Measurements from ENCODE around the gene KCNK7. TPM values are rescaled to one million over a fixed set of nuclear protein-coding genes. Genes with fewer than 3 reads are reported as not detected.
A peak's percentile ranks its signal among the peaks of the same experiment; 100 is the strongest.

Gene KCNK7
- total and polyA plus RNA-seq, 2 donors (not counting 3 experiments of a cell fraction or from before 2014, with no cell fraction given): 0.17 to 0.60 TPM

DNA sequence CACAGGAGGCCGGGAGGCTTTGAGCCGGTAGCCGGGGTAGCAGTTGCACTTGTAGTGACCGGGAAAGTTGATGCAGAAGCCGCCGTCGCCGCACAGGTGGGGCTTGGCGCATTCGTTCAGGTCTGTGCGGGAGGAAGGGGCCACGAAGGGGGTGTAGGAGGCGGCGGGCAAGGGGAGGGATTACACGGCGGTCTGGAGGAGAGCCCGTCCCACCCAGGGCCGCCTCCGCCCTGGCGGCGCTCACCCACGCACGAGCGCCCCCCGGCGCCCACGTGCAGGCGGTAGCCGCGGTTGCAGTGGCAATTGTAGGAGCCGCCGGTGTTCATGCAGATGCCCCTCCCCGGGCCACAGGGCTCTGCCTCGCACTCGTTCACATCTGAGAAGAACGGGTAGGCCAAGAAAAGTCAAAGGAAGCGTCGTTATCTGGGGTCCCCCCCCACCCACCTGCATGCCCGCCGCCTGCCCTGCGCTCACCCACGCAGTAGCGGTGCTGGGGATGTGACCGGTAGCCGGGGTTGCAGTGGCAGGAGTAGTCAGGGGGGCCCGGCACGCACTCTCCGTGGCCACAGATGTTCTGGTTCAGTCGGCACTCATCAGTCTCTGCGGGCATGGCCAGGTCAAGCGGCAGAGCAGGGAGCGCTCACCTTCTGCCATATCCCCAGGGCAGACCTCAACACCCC lies 48.0 kb downstream of the KCNK7 start:
- H3K9me3 ChIP-seq (replicated peaks; ENCODE audit: control insufficient read depth, insufficient read depth, low read length): no peaks in the 10 kb centered on the region
- H3K4me3 ChIP-seq (replicated peaks in 1 of 3; ENCODE audit: insufficient read depth in 1 of 3, low read depth in 1 of 3, low read length in 3 of 3): no peak overlapping the region
- no peak for TF ChIP-seq POLR2AphosphoS5 (IDR thresholded peaks at IDR 0.05; ENCODE audit: insufficient read depth, low read depth, low read length)
- CTCF ChIA-PET: no interaction called here
- H2AFZ ChIP-seq (ENCODE audit: low read depth, low read length): no peak overlapping the region
- dilution Hi-C loops (cut with MboI; ENCODE audit: extremely low pct_ligation_motif_present, low sequenced_read_pairs) (no loop called here), intact Hi-C loops (cut with micrococcal nuclease) (loop anchor here (2.0 kb wide), 2 partner anchors 13 to 23 kb away; partner anchors contain the start of gene ZNRD2)
- H3K9ac ChIP-seq (replicated peaks; ENCODE audit: extremely low read depth, insufficient read depth, low read length): no peak overlapping the region
- POLR2A ChIA-PET: no interaction called here
- no peaks in the 10 kb centered on the region for H3K27me3 ChIP-seq (ENCODE audit: control insufficient read depth in 2 of 2, insufficient read depth in 2 of 2, low read length in 2 of 2)
- H3K4me2 ChIP-seq (ENCODE audit: insufficient read depth, low read length): no peak overlapping the region
- DNase-seq (ENCODE audit: low read depth, low spot score) (no peak), FAIRE-seq (no peak)
- H4K20me1 ChIP-seq (replicated peaks; ENCODE audit: control insufficient read depth, extremely low read depth, insufficient read depth, low read length): no peaks in the 10 kb centered on the region
- H3K36me3 ChIP-seq (ENCODE audit: control insufficient read depth in 2 of 2, extremely low read depth in 1 of 2, insufficient read depth in 2 of 2, low read length in 2 of 2): peaks cover 0 to 42% of the 10 kb centered on the region in 2 experiments
- H3K27ac ChIP-seq (ENCODE audit: insufficient read depth, low read depth, low read length): no peak overlapping the region
- no peaks in the 10 kb centered on the region for H3K79me2 ChIP-seq (ENCODE audit: control insufficient read depth, insufficient read depth, low read length)
- H3K9me1 ChIP-seq (replicated peaks; ENCODE audit: control insufficient read depth, extremely low read depth, insufficient read depth, low read length): no peaks in the 10 kb centered on the region
- no peaks in the 10 kb centered on the region for H3K4me1 ChIP-seq (ENCODE audit: control insufficient read depth, extremely low read depth, insufficient read depth, low read length)
- BruUV-seq (replicated peaks): no TSS peak

DNA sequence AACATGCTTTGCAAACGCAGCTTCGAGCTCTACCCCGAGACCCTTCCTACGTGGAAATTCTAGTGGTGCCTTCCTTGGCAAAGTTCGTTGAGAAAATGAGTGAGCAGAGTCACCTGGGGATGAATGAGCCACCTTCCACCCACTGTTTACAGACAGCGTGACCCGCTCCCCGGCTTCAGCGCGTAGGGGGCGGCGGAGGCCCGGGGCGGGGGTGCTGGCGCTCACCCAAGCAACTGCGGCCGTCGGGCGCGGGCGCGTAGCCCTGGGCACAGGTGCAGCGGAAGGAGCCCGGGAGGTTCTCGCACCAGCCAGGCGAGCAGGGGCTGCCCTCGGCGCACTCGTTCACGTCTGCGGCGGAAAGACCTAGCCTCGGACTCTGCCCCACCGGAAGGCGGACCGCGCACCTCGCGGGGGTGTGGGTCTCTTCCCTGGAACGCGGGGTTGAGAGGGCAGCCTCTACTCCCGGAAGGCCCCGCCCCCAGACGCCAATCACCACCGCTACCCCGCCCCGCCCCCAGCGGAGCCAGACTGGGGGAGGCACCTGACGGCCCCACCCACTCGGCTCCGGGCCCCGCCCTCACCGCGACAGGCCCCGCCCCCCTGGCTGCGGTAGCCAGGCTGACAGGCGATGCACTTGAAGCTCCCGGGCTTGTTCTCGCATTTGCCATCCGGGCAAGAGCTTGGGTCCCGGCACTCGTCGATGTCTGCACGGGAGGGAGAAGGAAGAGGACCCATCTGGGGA lies 49.2 kb downstream of the KCNK7 start:
- Histone ChIP-seq H3K4me3 (replicated peaks in 1 of 3; ENCODE audit: insufficient read depth in 1 of 3, low read depth in 1 of 3, low read length in 3 of 3) (no peak overlapping the region), H3K79me2 (ENCODE audit: control insufficient read depth, insufficient read depth, low read length) (no peaks in the 10 kb centered on the region), H3K9ac (replicated peaks; ENCODE audit: extremely low read depth, insufficient read depth, low read length) (no peak overlapping the region), H3K9me3 (replicated peaks; ENCODE audit: control insufficient read depth, insufficient read depth, low read length) (no peaks in the 10 kb centered on the region), H3K27ac (ENCODE audit: insufficient read depth, low read depth, low read length) (no peak overlapping the region), H3K27me3 (ENCODE audit: control insufficient read depth in 2 of 2, insufficient read depth in 2 of 2, low read length in 2 of 2) (no peaks in the 10 kb centered on the region), H3K36me3 (ENCODE audit: control insufficient read depth in 2 of 2, extremely low read depth in 1 of 2, insufficient read depth in 2 of 2, low read length in 2 of 2) (peaks cover 0 to 34% of the 10 kb centered on the region in 2 experiments), H3K4me2 (ENCODE audit: insufficient read depth, low read length) (no peak overlapping the region), H3K9me1 (replicated peaks; ENCODE audit: control insufficient read depth, extremely low read depth, insufficient read depth, low read length) (no peaks in the 10 kb centered on the region), H4K20me1 (replicated peaks; ENCODE audit: control insufficient read depth, extremely low read depth, insufficient read depth, low read length) (no peaks in the 10 kb centered on the region), H3K4me1 (ENCODE audit: control insufficient read depth, extremely low read depth, insufficient read depth, low read length) (peaks cover 1% of the 10 kb centered on the region), H2AFZ (ENCODE audit: low read depth, low read length) (no peak overlapping the region)
- TF ChIP-seq MYC (IDR thresholded peaks at IDR 0.05; ENCODE audit: low read depth, low read length): no peak
- TF ChIP-seq POLR2A (IDR thresholded peaks at IDR 0.05; ENCODE audit: low read depth, low read length): no peak
- TF ChIP-seq, protein P1, sequence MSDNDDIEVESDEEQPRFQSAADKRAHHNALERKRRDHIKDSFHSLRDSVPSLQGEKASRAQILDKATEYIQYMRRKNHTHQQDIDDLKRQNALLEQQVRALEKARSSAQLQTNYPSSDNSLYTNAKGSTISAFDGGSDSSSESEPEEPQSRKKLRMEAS (IDR thresholded peaks at IDR 0.05; ENCODE audit: insufficient read depth, insufficient read length): no peak
- intact Hi-C loops (cut with micrococcal nuclease): loop anchor here (2.0 kb wide), 2 partner anchors 14 to 24 kb away; partner anchors contain the start of gene ZNRD2
- dilution Hi-C loops (cut with MboI; ENCODE audit: extremely low pct_ligation_motif_present, low sequenced_read_pairs): no loop called here
- peak; percentile 28 for FAIRE-seq
- CTCF ChIA-PET: interaction anchor here (0.7 to 1.1 kb wide), 4 partner anchors 9 to 26 kb away, joined by 3 to 11 read pairs (median 4); partner anchors contain the start of gene FAM89B
- POLR2A ChIA-PET: interaction anchor here (0.6 kb wide), 1 partner anchor 46 kb away, joined by 3 read pairs; no protein-coding TSS in a partner anchor
- DNase-seq (ENCODE audit: low read depth, low spot score): peak; percentile 44
- BruUV-seq (replicated peaks): no TSS peak

Measured in endothelial cell of umbilical vein (primary cell).